Endothelial cell of umbilical vein (primary cell): ENCODE measurements around the gene SOX11.

Experiments used
- CTCF ChIP-seq, 2 donors: IDR thresholded peaks; 1 replicate in 1 of 2; 2 replicates in 1 of 2; pipeline ENCODE4 v1.5.1; 2011; ENCODE audit warnings: low read length in 2 of 2, mild to moderate bottlenecking in 2 of 2, moderate library complexity in 2 of 2, control low read depth in 1 of 2, inconsistent platforms in 1 of 2, low read depth in 1 of 2; ENCODE audit not compliant: insufficient read depth in 1 of 2; ENCODE audit errors: extremely low read depth in 1 of 2
- EZH2 ChIP-seq: IDR thresholded peaks from 2 replicates; pipeline ENCODE4 v1.6.1; 2012; ENCODE audit warnings: borderline replicate concordance, low read depth, mild to moderate bottlenecking, moderate library complexity, low read length, inconsistent platforms; ENCODE audit not compliant: severe bottlenecking
- GATA2 ChIP-seq: IDR thresholded peaks from 2 replicates; pipeline ENCODE4 v1.7.0; 2011; ENCODE audit warnings: low read depth, mild to moderate bottlenecking, moderate library complexity, mixed read lengths, low read length; ENCODE audit not compliant: insufficient read length, insufficient read depth
- JUN ChIP-seq: IDR thresholded peaks from 2 replicates; pipeline ENCODE4 v1.6.1; 2011; ENCODE audit warnings: borderline replicate concordance, low read depth; ENCODE audit not compliant: insufficient read length, insufficient read depth
- MAX ChIP-seq: IDR thresholded peaks from 2 replicates; pipeline ENCODE4 v1.6.1; 2011; ENCODE audit not compliant: insufficient read depth, insufficient read length
- MYC ChIP-seq: IDR thresholded peaks from one replicate; pipeline ENCODE4 v1.6.1; 2011; ENCODE audit warnings: mild to moderate bottlenecking, low read depth, low read length
- POLR2A ChIP-seq: IDR thresholded peaks from 2 replicates; pipeline ENCODE4 v1.6.1; 2012; ENCODE audit warnings: low read depth, mild to moderate bottlenecking, control low read depth, low read length
- POLR2AphosphoS5 ChIP-seq: IDR thresholded peaks from 2 replicates; pipeline ENCODE4 v1.6.1; 2012; ENCODE audit warnings: low read depth, mild to moderate bottlenecking, control low read depth, low read length, moderate library complexity; ENCODE audit not compliant: insufficient read depth

GRCh38 chr2:5694306-5694705 lies 2.1 kb downstream of the SOX11 start:
- TF ChIP-seq POLR2AphosphoS5: no peak
- no peak for TF ChIP-seq CTCF (IDR thresholded peaks at IDR 0.05; ENCODE audit: extremely low read depth in 1 of 2, insufficient read depth in 1 of 2, low read depth in 1 of 2, low read length in 2 of 2)
- no peak for TF ChIP-seq JUN
- no peak for TF ChIP-seq EZH2
- TF ChIP-seq MAX: no peak
- TF ChIP-seq POLR2A: no peak
- no peak for TF ChIP-seq GATA2
- no peak for TF ChIP-seq MYC
